IMR-90 (cell line): ENCODE measurements around the gene CD14. TPM values are rescaled to one million over a fixed set of nuclear protein-coding genes. Genes with fewer than 3 reads are reported as not detected.

Experiments
- ATAC-seq: fragments of 200-7000 bp; cut with Tn5 transposase; 2 replicates; pipeline ENCODE4 v1.9.1; 2020; ENCODE audit warnings: low read depth, mild to moderate bottlenecking, moderate library complexity
- BruUV-seq: library from RNA; stranded (reverse); fragments of 400-500 nt; replicated peaks from 2 replicates; lab custom pipeline; 2021; lab: Mats Ljungman, UMichigan
- CTCF ChIA-PET: fragments of 300-600 bp; formaldehyde crosslinking; extraction: SDS; loops from one replicate; lab custom pipeline; 2021; ENCODE audit warnings: antibody characterized with exemption; lab: Yijun Ruan, JAX
- POLR2A ChIA-PET: fragments of 300-600 bp; sonication (Branson Sonifier 250); formaldehyde crosslinking; loops from one replicate; lab custom pipeline; 2022; ENCODE audit warnings: antibody characterized with exemption; ENCODE audit not compliant: unreplicated experiment; lab: Charles Lee
- DNase-seq: peaks from one replicate; pipeline ENCODE4 v3.0.0; 2013
- H2AFZ ChIP-seq: replicated peaks from 2 replicates; pipeline ENCODE3; 2013; ENCODE audit warnings: low read length, mild to moderate bottlenecking; ENCODE audit not compliant: poor library complexity
- H2AK5ac ChIP-seq: 2 replicates; pipeline ENCODE4 v1.6.1; 2013; ENCODE audit warnings: low read depth, low read length, inconsistent platforms
- H2AK9ac ChIP-seq: replicated peaks from 2 replicates; pipeline ENCODE3; 2013; ENCODE audit warnings: mild to moderate bottlenecking, low read depth, low read length, moderate library complexity; ENCODE audit not compliant: poor library complexity
- H2BK120ac ChIP-seq: 2 replicates; pipeline ENCODE4 v1.6.1; 2013; ENCODE audit warnings: low read depth, low read length, inconsistent platforms
- H2BK15ac ChIP-seq: 3 replicates; pipeline ENCODE4 v1.6.1; 2013; ENCODE audit warnings: low read depth, low read length, inconsistent platforms
- H2BK20ac ChIP-seq: 2 replicates; pipeline ENCODE4 v1.6.1; 2013; ENCODE audit warnings: low read depth, mild to moderate bottlenecking, inconsistent platforms, low read length, moderate library complexity
- H2BK5ac ChIP-seq: 2 replicates; pipeline ENCODE4 v1.6.1; 2013; ENCODE audit warnings: mild to moderate bottlenecking, low read depth, low read length, inconsistent platforms; ENCODE audit not compliant: poor library complexity, severe bottlenecking
- H3K14ac ChIP-seq: replicated peaks from 2 replicates; pipeline ENCODE4 v1.6.1; 2013; ENCODE audit warnings: low read depth, low read length, inconsistent platforms
- H3K18ac ChIP-seq: 2 replicates; pipeline ENCODE4 v1.6.1; 2013; ENCODE audit warnings: low read depth, low read length, control low read depth
- H3K23ac ChIP-seq: 2 replicates; pipeline ENCODE4 v1.6.1; 2013; ENCODE audit warnings: low read depth, low read length, inconsistent platforms
- H3K27ac ChIP-seq: 2 replicates; pipeline ENCODE4 v1.5.1; 2013; ENCODE audit warnings: mild to moderate bottlenecking, control low read depth, low read length; ENCODE audit not compliant: insufficient read depth
- H3K27me3 ChIP-seq: 2 replicates; pipeline ENCODE4 v1.6.1; 2013; ENCODE audit warnings: low read length; ENCODE audit not compliant: control insufficient read depth, insufficient read depth
- H3K36me3 ChIP-seq: 2 replicates; pipeline ENCODE4 v1.6.1; 2013; ENCODE audit warnings: low read length, mixed read lengths; ENCODE audit not compliant: control insufficient read depth, insufficient read depth
- H3K4ac ChIP-seq: 2 replicates; pipeline ENCODE4 v1.6.1; 2013; ENCODE audit warnings: low read depth, low read length, inconsistent platforms
- H3K4me1 ChIP-seq: 2 replicates; pipeline ENCODE4 v1.6.1; 2013; ENCODE audit warnings: low read length, mixed read lengths; ENCODE audit not compliant: control insufficient read depth, insufficient read depth
- H3K4me2 ChIP-seq: 2 replicates; pipeline ENCODE4 v1.6.1; 2013; ENCODE audit warnings: low read depth, mild to moderate bottlenecking, control low read depth, low read length, moderate library complexity
- H3K4me3 ChIP-seq: 2 replicates; pipeline ENCODE4 v1.5.1; 2013; ENCODE audit warnings: low read depth, mild to moderate bottlenecking, control low read depth, low read length, moderate library complexity; ENCODE audit not compliant: insufficient read depth
- H3K56ac ChIP-seq: 2 replicates; pipeline ENCODE4 v1.6.1; 2013; ENCODE audit warnings: low read length, inconsistent platforms; ENCODE audit not compliant: insufficient read depth; ENCODE audit errors: extremely low read depth
- H3K79me1 ChIP-seq, 2 experiments: 2 replicates each; pipeline ENCODE4 v1.6.1; 2013; ENCODE audit warnings: low read length in 2 of 2, inconsistent platforms in 1 of 2, low read depth in 1 of 2
- H3K9ac ChIP-seq: 2 replicates; pipeline ENCODE4 v1.6.1; 2013; ENCODE audit warnings: low read depth, low read length, control low read depth
- H3K9me1 ChIP-seq: 2 replicates; pipeline ENCODE4 v1.6.1; 2013; ENCODE audit warnings: low read length, inconsistent platforms; ENCODE audit not compliant: insufficient read depth
- H3K9me3 ChIP-seq: 2 replicates; pipeline ENCODE4 v1.6.1; 2013; ENCODE audit warnings: low read length; ENCODE audit not compliant: control insufficient read depth, insufficient read depth
- H4K20me1 ChIP-seq: 2 replicates; pipeline ENCODE4 v1.6.1; 2013; ENCODE audit warnings: low read length, inconsistent platforms; ENCODE audit not compliant: insufficient read depth
- H4K5ac ChIP-seq: 2 replicates; pipeline ENCODE4 v1.6.1; 2013; ENCODE audit warnings: mild to moderate bottlenecking, low read depth, low read length, control low read depth
- H4K8ac ChIP-seq, 2 experiments: 2 replicates each; pipeline ENCODE4 v1.6.1; 2013; ENCODE audit warnings: low read depth in 2 of 2, low read length in 2 of 2, control low read depth in 1 of 2, inconsistent platforms in 1 of 2
- H4K91ac ChIP-seq: 2 replicates; pipeline ENCODE4 v1.6.1; 2013; ENCODE audit warnings: low read depth, low read length, inconsistent platforms; ENCODE audit not compliant: insufficient read depth
- CEBPB ChIP-seq: IDR thresholded peaks from 2 replicates; pipeline ENCODE4 v1.6.1; 2012; ENCODE audit warnings: low read depth, low read length, improper control_type of control experiment
- CHD1 ChIP-seq: IDR thresholded peaks from 2 replicates; pipeline ENCODE4 v1.6.1; 2012; ENCODE audit warnings: low read depth, low read length, improper control_type of control experiment
- FOS ChIP-seq: fragments of 150-350 bp; IDR thresholded peaks from 2 replicates; pipeline ENCODE4 v1.6.1; 2016; ENCODE audit warnings: low read depth, low read length
- RCOR1 ChIP-seq: IDR thresholded peaks from 2 replicates; pipeline ENCODE4 v1.6.1; 2012; ENCODE audit warnings: mild to moderate bottlenecking, low read length, improper control_type of control experiment; ENCODE audit not compliant: insufficient replicate concordance
- SMC3 ChIP-seq: fragments of 150-350 bp; IDR thresholded peaks from 2 replicates; pipeline ENCODE4 v1.6.1; 2016; ENCODE audit warnings: low read depth, mild to moderate bottlenecking, antibody characterized with exemption, low read length, moderate library complexity
- WGBS, 2 experiments: methylation state at CpG; one replicate each; pipeline versions ENCODE4 v1.1.5 to v1.1.7; 2013; ENCODE audit warnings: missing lambda C conversion rate in 2 of 2; ENCODE audit not compliant: insufficient read length in 1 of 2; ENCODE audit errors: extremely low coverage in 2 of 2; 5-methylcytosine and 5-hydroxymethylcytosine counted together
- dilution Hi-C: fragments of 300-500 bp; cut with HindIII; formaldehyde crosslinking; loops from one replicate; pipeline ENCODE4 v1.14.3; 2018; ENCODE audit warnings: low sequenced_read_pairs; ENCODE audit not compliant: unreplicated experiment
- in situ Hi-C: fragments of 300-500 bp; cut with MboI; formaldehyde crosslinking; loops from 3 replicates; pipeline ENCODE4 v1.14.3; 2019; ENCODE audit warnings: low sequenced_read_pairs, inconsistent platforms, mixed read lengths
- intact Hi-C: fragments of 100-400 bp; cut with micrococcal nuclease; formaldehyde crosslinking; loops from 2 replicates; pipeline ENCODE4 v1.10.0; 2022
- polyA plus RNA-seq, 3 experiments: library from polyadenylated mRNA; depleted of rRNA; stranded (reverse); fragments of >200 nt; gene quantifications; 2 replicates each; pipeline ENCODE4 v1.2.3, GENCODE V29; 2012; ENCODE audit warnings: low replicate concordance in 1 of 3
- total RNA-seq: library from RNA; depleted of rRNA; stranded (reverse); fragments of >200 nt; gene quantifications from 2 replicates; pipeline ENCODE4 v1.2.3, GENCODE V29; 2012

CD14 gene
- total and polyA plus RNA-seq, 2 of the 4 experiments (the other 2 are of a cell fraction) = 0.17 to 0.18 TPM

DNA sequence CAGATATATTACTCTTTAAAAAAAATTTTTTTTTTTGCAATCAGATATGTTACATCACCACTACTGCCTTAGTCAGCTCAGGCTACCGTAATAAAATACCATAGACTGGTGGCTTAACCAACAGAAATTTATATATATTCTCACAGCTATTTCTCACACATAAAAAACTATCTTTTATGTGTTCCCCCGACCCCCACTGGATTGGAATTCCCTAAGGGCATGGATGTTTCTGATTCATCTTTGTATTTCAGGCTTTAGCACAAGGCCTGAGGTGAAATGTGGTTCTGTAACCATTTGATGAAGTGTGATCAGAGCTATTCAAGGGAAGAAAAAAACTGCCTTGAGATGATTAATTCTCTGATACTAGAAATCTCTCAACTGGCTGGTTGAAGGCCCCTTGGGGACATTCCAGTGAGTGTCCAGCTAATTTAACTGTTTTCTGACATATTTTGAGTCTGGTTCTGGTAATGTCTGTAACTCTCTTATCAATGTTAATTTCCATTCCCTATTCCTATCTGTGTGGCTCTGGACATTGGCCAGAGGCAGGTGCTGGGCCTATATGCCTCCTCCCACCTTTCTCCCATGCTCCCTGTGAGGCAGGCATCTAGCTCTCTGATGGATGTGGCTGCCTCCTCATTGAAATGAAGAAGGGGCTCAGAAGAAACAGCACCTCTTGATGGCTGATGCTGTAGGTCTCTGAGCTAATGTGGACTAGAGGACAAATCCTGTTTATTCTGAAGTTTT lies 2.5 kb downstream of the CD14 start:
- H4K91ac ChIP-seq = no peak overlapping the region
- no peak overlapping the region for H2BK5ac ChIP-seq
- no CpG with 5 or more reads among the region's 2 CpGs for WGBS, 2 experiments
- no peak overlapping the region for H3K14ac ChIP-seq
- ChIA-PET POLR2A (no interaction called here), CTCF (no interaction called here)
- H3K4me3 ChIP-seq = no peak overlapping the region
- no peak overlapping the region for H3K56ac ChIP-seq
- H3K9me3 ChIP-seq = no peaks in the 10 kb centered on the region; the same call in 1 of the 2 replicates
- H4K5ac ChIP-seq = no peak overlapping the region
- H2AFZ ChIP-seq = no peak overlapping the region
- no peak overlapping the region for H3K23ac ChIP-seq
- no peak overlapping the region for H3K9ac ChIP-seq
- H3K4ac ChIP-seq = no peak overlapping the region
- no peak overlapping the region for H2BK15ac ChIP-seq
- no peak for DNase-seq
- in situ Hi-C loops (no loop called here), intact Hi-C loops (loop anchor here (10.0 kb wide), 1 partner anchor 386 kb away; no protein-coding TSS in a partner anchor), dilution Hi-C loops (no loop called here)
- ATAC-seq = no peak
- H2AK9ac ChIP-seq = no peak overlapping the region
- peaks cover 5% of the 10 kb centered on the region; the same call in 1 of the 2 replicates for H3K4me1 ChIP-seq
- no peaks in the 10 kb centered on the region for H4K20me1 ChIP-seq
- no peak overlapping the region for H2BK120ac ChIP-seq
- H3K4me2 ChIP-seq = no peak overlapping the region
- BruUV-seq = no TSS peak
- H3K27ac ChIP-seq = no peak overlapping the region
- H3K79me1 ChIP-seq = no peaks in the 10 kb centered on the region
- no peak overlapping the region for H2AK5ac ChIP-seq
- H3K27me3 ChIP-seq = peaks cover 16% of the 10 kb centered on the region
- no peak overlapping the region for H3K18ac ChIP-seq
- TF ChIP-seq RCOR1 (no peak), FOS (no peak), CEBPB (no peak), SMC3 (no peak), CHD1 (no peak)
- no peaks in the 10 kb centered on the region for H3K36me3 ChIP-seq
- H3K9me1 ChIP-seq = no peaks in the 10 kb centered on the region
- H4K8ac ChIP-seq = no peak overlapping the region
- no peak overlapping the region for H2BK20ac ChIP-seq
